Stimulated activated CD8-positive, alpha-beta memory T cell treated with anti-CD3 and anti-CD28 coated beads, Interleukin-7, amount 100 ng/mL, for 4 hours (primary cell): ENCODE measurements around the gene FBXL15.
"Not testable (repeated sequence)": the region's sequence is repeated elsewhere in the genome, so short reads cannot be mapped to it uniquely, and the experiment has no call there.

Experiments used
- DNase-seq, 2 donors: peaks; one replicate each; pipeline ENCODE4 v3.0.0-alpha.2; 2020; ENCODE audit warnings: low read depth in 2 of 2

FBXL15 gene

DNA sequence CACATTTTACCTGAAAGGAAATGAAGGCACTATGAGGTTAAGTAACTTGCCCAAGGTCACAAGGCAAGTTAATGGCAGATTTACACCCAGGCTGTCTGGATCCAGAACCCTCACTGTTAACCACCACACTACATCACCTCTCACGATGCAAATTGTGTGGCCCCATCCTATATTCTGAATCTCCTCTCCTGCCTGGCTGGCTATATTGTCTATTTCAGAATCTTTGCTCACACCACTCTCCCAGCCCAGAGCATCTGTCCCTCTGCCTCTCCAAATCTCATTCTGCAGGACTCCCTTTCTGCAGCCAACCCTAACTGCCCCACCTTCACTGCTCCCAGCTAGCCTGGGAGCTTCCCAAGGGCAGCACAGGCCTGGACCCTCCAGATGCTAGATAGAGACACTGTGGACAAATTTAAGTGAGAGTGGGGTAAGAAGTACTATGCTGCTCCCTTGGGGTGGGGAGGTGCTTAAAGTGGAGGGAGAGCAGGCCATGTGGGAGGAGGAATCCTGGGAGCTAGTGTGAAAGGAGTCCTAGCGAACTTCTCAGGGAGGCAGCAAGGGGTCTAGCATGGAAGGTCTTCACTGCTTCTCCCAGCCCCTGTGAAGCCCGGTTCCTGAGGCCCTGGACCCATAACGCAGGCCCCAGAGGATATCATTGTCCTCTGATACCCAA, 11.0 kb downstream of the FBXL15 start:
- DNase-seq, result no peak

- peak; percentile 85 to 89 for DNase-seq
Observed at GRCh38 chr10:102432162-102432950, 11.7 kb downstream of the FBXL15 start, which contains the start of gene CUEDC2. TSS of gene CUEDC2 (minus strand) at chr10:102432574. CDS start at chr10:102425188, 7,386 bp downstream.

- no peak for DNase-seq
Observed at GRCh38 chr10:102433619-102434046, 13.0 kb downstream of the FBXL15 start.

- no peak for DNase-seq
Observed at GRCh38 chr10:102434394-102435132, 13.9 kb downstream of the FBXL15 start.

- DNase-seq, result no peak
Observed at GRCh38 chr10:102435133-102435497, 14.5 kb downstream of the FBXL15 start.

GRCh38 chr10:102435529-102436233, 15.0 kb downstream of the FBXL15 start:
- peak; percentile 35 to 61 for DNase-seq

DNA sequence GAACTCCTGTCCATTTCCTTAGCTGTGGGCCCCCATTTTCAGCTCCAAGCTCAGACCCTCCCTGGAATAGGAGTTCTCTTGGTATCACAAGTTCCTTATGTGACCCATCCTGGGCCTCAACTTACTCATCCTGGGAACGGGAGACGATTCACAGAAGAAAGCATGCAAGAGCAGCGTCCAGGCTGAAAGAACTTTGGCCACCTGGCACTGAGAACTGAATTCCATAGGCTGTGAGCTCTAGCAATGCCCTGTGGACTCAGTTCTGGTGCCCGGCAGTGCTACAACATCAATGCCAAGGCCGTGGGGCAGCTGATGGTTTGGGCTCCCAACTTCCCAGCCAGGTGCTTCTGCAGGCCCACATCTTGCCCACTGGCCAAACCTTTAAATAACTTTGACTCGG, 15.7 kb downstream of the FBXL15 start:
- no peak for DNase-seq

DNA sequence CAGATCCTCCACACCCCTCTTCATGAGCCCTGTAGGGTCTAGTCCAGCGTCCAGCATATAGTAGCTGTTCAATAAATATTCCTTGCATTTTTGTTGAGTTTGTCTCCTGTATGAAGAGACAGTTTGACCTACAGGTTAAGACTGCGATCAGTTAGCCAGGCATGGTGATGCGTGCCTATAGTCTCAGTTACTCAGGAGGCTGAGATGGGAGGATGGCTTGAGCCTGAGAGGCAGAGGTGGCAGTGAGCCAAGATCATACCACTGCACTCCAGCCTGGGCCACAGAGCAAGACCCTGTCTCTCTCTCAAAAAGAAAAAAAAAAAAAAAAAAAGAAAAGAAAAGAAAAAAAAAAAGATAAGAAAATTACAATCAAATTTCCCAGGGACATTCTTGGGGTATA, 16.9 kb downstream of the FBXL15 start:
- DNase-seq, result no peak

DNA sequence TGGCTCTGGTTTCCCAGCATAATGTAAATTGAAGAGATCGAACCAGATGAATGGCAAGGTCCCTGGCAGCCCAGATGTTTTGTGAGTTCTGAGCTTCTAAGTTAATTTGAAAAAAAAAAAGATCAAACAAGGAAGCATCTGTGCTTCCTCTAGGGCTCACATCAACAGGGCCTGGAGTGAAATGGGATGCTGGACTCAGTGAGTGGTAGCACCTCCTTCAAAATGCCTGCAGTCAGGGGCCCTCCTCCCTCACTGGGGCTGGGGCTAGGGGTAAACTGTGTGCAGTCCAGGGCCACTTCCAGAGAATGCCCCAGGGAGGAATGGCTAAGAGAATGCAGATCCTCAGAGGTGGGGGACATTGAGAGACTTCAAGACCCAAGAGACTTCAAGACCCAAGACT, 17.7 kb downstream of the FBXL15 start:
- DNase-seq, result no peak

GRCh38 chr10:102444851-102445250, 24.2 kb downstream of the FBXL15 start:
- no peak for DNase-seq

DNA sequence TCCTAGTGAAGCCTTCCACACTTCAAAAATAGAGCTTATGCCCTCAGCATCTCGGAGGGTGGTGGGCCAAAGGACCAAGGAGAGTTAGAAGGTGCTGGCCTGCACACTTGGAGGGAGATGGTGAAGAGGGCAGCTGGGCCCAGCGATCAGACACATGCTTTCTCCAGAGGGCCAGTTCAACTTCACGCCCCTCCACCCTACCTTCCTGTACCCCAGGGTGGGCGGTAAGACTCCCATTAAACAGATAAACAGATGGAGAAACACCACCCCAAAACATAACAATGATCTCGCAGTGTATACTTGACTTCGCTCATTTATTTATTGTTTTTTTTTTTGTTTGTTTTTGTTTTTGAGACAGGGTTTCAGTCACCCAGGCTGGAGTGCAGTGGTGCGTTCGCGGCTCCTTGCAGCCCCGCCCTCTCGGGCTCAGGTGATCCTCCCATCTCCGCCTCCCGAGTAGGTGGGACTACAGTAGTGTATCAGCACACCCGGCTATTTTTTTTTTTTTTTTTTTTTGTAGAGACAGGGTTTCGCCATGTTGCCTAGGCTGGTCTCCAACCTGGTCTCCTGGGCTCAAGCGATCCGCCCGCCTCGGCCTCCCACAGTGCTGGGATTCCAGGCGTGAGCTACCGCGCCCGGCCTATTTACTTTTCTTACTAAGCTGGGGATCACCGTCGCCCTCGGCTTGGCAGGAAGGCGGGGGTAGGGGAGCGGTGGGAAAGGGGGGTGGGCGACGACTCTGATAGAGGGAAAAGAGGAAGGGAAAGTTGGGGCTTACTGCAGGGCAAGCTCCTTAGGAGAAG, 28.9 kb downstream of the FBXL15 start:
- peak; percentile 82 to 87 for DNase-seq

- no peak for DNase-seq
Observed at GRCh38 chr10:102450124-102450373, 29.4 kb downstream of the FBXL15 start.

- peak; percentile 70 to 88 for DNase-seq
Observed at GRCh38 chr10:102450374-102451104, 29.9 kb downstream of the FBXL15 start.

DNA sequence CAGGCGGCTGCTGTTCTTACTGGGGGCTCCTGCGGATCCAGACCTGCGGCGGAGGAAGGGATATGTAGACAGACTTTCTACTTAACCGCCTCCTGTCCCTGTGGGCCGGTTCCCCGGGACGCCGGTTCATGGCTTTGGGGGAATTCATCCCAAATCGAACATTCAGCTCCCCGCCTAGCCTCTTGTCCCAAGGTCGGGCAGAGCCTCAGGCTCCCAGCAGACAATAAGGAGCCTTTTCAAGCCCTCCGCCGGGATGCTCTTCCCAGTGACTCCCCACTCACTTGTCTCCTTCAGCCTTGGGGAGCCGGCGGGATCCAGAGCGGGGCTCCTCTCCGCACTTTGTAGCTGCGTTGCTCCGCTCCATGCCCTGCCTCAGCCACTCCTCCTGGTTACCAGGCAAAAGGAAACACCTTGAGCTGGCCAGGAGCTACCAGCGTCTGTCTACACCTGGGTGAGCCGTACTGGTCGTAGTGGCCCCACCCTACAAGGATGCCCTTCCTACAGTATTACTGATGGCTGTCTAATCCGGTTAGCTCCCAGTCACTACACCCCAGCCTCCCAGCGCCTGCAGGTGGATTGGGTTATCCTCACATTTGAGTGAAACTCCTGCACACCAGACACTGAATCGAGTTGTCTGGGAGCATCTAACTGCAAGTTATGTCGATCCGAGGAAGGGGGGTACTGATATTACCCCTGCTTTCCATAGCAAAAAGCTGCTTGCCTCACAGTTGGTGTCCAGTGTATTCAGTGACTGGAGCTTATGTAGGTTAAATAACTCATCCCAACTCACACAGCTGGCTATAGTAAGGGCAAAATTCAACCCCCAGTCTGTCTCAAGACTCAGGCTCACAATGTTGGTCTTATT, 30.7 kb downstream of the FBXL15 start, which contains the start of gene C10orf95:
TSS of gene C10orf95 (minus strand) at position 439 of the 865 bp plus-strand sequence. CDS start 450 bp downstream, outside the sequence.
- no peak for DNase-seq

DNA sequence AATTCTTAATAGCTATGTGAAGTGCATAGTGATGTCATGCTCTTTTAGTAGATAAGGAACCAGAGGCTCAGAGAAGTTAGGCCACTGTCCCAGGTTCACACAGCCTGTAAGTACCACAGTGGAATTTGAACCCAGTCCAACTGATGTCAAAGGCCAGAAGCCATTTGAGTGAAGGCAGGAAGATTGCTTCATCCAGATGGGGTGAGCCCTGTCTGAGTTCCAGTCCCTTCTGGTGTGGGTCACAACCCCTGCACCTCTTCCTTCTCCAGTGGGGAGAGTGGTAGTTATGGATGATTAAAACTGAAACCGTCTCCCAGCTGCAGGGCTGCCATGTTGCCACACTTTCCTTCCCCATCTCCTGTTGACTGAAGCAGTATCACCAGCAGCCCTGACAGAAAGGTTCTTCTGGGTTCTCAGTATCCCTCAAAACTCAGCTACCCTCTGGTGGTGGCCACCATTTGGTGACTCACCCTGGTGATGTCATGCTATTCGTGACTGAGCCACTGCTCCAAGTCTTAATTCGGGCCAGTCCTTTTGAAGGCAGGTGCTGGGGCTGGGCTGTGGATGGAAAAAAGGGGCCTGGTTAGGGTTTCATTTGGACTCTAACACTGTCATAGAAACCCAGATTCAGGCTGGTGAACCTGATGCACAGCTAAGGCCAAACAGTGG, 32.2 kb downstream of the FBXL15 start:
- peak; percentile 39 to 46 for DNase-seq

DNA sequence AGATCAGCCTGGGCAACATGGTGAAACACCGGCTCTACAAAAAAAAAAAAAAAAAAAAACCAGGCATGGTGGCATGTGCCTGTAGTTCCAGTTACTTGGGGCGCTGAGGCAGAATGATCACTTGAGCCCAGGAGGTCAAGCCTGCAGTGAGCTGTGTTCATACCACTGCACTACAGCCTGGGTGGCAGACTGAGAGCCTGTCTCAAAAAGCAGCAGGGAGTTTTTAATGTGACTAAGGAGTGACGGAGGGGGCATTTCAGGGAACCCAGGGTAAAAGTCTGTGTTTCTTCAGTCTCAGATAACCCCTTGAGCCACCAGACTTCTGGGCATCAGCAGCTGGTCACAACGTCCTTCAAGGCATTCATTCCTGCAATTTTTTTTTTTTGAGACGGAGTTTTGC, 32.9 kb downstream of the FBXL15 start:
- no peak for DNase-seq

- DNase-seq, result not testable (repeated sequence)
Observed at GRCh38 chr10:102454662-102455487, 34.2 kb downstream of the FBXL15 start.

- no peak for DNase-seq
Observed at GRCh38 chr10:102455893-102456471, 35.3 kb downstream of the FBXL15 start.
